ENCODE results near the gene ETS2. TPM values are rescaled to one million over a fixed set of nuclear protein-coding genes. Genes with fewer than 3 reads are reported as not detected.

The ETS2 gene
- polyA plus RNA-seq, 1 donor from 2014 or later = 11.6 TPM

DNA sequence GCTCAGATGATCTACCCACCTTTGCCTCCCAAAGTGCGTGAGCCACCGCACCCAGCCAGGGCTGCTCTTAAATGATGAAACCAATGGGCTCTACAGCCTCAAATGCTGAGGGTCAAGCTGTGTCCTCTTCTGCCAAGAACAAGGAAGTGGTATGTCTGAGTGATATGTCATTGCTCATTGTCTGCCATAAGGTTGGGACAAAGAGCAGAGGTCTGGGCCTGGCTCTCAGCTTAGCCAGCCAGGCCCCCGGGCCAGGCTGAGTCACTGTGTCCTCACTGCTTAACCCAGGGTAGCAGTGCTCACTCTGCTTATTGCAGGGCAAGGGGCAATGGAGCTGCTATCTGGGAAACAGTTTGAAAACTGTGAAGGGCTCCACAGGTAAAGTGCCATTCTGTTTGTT is 8.3 kb upstream of the ETS2 start:
- H3F3A ChIP-seq (ENCODE audit: insufficient read depth, low read length, poor library complexity, severe bottlenecking) = no peaks in the 10 kb centered on the region
- TF ChIP-seq EP300 (conservative IDR thresholded peaks at IDR 0.05; ENCODE audit: poor library complexity, severe bottlenecking) (no peak), POLR2AphosphoS5 (IDR thresholded peaks at IDR 0.05) (no peak), RAD21 (conservative IDR thresholded peaks at IDR 0.05) (no peak), MXI1 (conservative IDR thresholded peaks at IDR 0.05; ENCODE audit: poor library complexity, severe bottlenecking) (no peak), TAF1 (IDR thresholded peaks at IDR 0.05; ENCODE audit: low read depth) (no peak), SMC3 (conservative IDR thresholded peaks at IDR 0.05; ENCODE audit: poor library complexity) (no peak), EZH2 (IDR thresholded peaks at IDR 0.05; ENCODE audit: borderline replicate concordance, insufficient read depth, low read length, poor library complexity, severe bottlenecking) (no peak)
- TF ChIP-seq, protein P1, sequence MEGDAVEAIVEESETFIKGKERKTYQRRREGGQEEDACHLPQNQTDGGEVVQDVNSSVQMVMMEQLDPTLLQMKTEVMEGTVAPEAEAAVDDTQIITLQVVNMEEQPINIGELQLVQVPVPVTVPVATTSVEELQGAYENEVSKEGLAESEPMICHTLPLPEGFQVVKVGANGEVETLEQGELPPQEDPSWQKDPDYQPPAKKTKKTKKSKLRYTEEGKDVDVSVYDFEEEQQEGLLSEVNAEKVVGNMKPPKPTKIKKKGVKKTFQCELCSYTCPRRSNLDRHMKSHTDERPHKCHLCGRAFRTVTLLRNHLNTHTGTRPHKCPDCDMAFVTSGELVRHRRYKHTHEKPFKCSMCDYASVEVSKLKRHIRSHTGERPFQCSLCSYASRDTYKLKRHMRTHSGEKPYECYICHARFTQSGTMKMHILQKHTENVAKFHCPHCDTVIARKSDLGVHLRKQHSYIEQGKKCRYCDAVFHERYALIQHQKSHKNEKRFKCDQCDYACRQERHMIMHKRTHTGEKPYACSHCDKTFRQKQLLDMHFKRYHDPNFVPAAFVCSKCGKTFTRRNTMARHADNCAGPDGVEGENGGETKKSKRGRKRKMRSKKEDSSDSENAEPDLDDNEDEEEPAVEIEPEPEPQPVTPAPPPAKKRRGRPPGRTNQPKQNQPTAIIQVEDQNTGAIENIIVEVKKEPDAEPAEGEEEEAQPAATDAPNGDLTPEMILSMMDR (IDR thresholded peaks at IDR 0.05; ENCODE audit: poor library complexity, severe bottlenecking) = no peak
- TF ChIP-seq, protein P2, sequence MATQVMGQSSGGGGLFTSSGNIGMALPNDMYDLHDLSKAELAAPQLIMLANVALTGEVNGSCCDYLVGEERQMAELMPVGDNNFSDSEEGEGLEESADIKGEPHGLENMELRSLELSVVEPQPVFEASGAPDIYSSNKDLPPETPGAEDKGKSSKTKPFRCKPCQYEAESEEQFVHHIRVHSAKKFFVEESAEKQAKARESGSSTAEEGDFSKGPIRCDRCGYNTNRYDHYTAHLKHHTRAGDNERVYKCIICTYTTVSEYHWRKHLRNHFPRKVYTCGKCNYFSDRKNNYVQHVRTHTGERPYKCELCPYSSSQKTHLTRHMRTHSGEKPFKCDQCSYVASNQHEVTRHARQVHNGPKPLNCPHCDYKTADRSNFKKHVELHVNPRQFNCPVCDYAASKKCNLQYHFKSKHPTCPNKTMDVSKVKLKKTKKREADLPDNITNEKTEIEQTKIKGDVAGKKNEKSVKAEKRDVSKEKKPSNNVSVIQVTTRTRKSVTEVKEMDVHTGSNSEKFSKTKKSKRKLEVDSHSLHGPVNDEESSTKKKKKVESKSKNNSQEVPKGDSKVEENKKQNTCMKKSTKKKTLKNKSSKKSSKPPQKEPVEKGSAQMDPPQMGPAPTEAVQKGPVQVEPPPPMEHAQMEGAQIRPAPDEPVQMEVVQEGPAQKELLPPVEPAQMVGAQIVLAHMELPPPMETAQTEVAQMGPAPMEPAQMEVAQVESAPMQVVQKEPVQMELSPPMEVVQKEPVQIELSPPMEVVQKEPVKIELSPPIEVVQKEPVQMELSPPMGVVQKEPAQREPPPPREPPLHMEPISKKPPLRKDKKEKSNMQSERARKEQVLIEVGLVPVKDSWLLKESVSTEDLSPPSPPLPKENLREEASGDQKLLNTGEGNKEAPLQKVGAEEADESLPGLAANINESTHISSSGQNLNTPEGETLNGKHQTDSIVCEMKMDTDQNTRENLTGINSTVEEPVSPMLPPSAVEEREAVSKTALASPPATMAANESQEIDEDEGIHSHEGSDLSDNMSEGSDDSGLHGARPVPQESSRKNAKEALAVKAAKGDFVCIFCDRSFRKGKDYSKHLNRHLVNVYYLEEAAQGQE (IDR thresholded peaks at IDR 0.05; ENCODE audit: borderline replicate concordance) = no peak
- no peak overlapping the region for H2AFZ ChIP-seq (ENCODE audit: low read depth, low read length)
- no peak overlapping the region for H3K4me3 ChIP-seq (ENCODE audit: low read length)
- no peaks in the 10 kb centered on the region for H3K27me3 ChIP-seq (ENCODE audit: insufficient read depth, low read depth, low read length)
- no peaks in the 10 kb centered on the region for H4K20me1 ChIP-seq (ENCODE audit: insufficient read depth)
- H3K4me2 ChIP-seq (ENCODE audit: low read length) = no peak overlapping the region
- H3K27ac ChIP-seq (ENCODE audit: low read length) = no peak overlapping the region
- no peaks in the 10 kb centered on the region for H3K79me2 ChIP-seq (replicated peaks; ENCODE audit: insufficient read depth, low read length)
- H3K36me3 ChIP-seq (ENCODE audit: insufficient read depth, low read length) = no peaks in the 10 kb centered on the region
- H3K9ac ChIP-seq (ENCODE audit: low read length) = no peak overlapping the region
- H3K9me3 ChIP-seq (ENCODE audit: low read length) = no peaks in the 10 kb centered on the region
- H3K9me2 ChIP-seq (ENCODE audit: insufficient read depth, low read length) = no peaks in the 10 kb centered on the region

DNA sequence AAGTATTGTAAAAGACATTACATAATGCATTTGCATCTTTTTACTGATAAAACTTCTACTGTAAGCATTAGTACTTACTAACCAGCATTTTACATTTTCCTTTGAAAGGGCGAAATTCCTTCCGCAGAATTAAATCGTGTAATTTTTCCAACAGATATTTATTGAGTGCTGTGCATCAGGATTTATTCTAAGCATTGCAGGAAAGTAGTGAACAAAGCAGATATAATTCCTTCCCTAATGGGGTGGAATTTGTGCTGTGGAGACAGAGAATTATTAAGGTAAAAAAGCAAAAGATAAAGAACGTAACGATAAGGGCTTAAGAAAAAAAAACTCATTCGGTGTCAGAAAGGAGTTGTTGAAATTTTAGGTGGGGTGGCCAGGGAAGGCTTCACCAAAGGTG is 7.6 kb upstream of the ETS2 start:
- H3F3A ChIP-seq (ENCODE audit: insufficient read depth, low read length, poor library complexity, severe bottlenecking) = no peaks in the 10 kb centered on the region

More for the DNA sequence above, 7.6 kb upstream of the ETS2 start:
- H3K9ac ChIP-seq (ENCODE audit: low read length) = no peak overlapping the region
- no peaks in the 10 kb centered on the region for H3K36me3 ChIP-seq (ENCODE audit: insufficient read depth, low read length)
- no peak overlapping the region for H3K4me3 ChIP-seq (ENCODE audit: low read length)
- no peaks in the 10 kb centered on the region for H3K27me3 ChIP-seq (ENCODE audit: insufficient read depth, low read depth, low read length)
- no peak overlapping the region for H3K4me2 ChIP-seq (ENCODE audit: low read length)
- no peaks in the 10 kb centered on the region for H4K20me1 ChIP-seq (ENCODE audit: insufficient read depth)
- TF ChIP-seq POLR2AphosphoS5 (IDR thresholded peaks at IDR 0.05) (no peak), TAF1 (IDR thresholded peaks at IDR 0.05; ENCODE audit: low read depth) (no peak), RAD21 (conservative IDR thresholded peaks at IDR 0.05) (no peak), SMC3 (conservative IDR thresholded peaks at IDR 0.05; ENCODE audit: poor library complexity) (no peak), MXI1 (conservative IDR thresholded peaks at IDR 0.05; ENCODE audit: poor library complexity, severe bottlenecking) (no peak), EP300 (conservative IDR thresholded peaks at IDR 0.05; ENCODE audit: poor library complexity, severe bottlenecking) (no peak)
- TF ChIP-seq, protein P2 (IDR thresholded peaks at IDR 0.05; ENCODE audit: borderline replicate concordance) = no peak
- H2AFZ ChIP-seq (ENCODE audit: low read depth, low read length) = no peak overlapping the region
- H3K27ac ChIP-seq (ENCODE audit: low read length) = no peak overlapping the region
- no peaks in the 10 kb centered on the region for H3K9me2 ChIP-seq (ENCODE audit: insufficient read depth, low read length)
- no peaks in the 10 kb centered on the region for H3K9me3 ChIP-seq (ENCODE audit: low read length)
- H3K79me2 ChIP-seq (replicated peaks; ENCODE audit: insufficient read depth, low read length) = no peaks in the 10 kb centered on the region

All from neural cell (in vitro differentiated cells).